ENCODE data around the gene TNNI3K. TPM values are rescaled to one million over a fixed set of nuclear protein-coding genes. Genes with fewer than 3 reads are reported as not detected.

TNNI3K gene
- total RNA-seq, 1 experiment from 2014 or later = not detected

- no peaks in the 10 kb centered on the region for H3K36me3 ChIP-seq (ENCODE audit: insufficient read depth, low read length, poor library complexity, severe bottlenecking)
- ChIA-PET POLR2A (ENCODE audit: low non-redundant PET) (no interaction called here), CTCF (no interaction called here)
- no peaks in the 10 kb centered on the region for H3K9me3 ChIP-seq (ENCODE audit: low read depth, low read length, poor library complexity, severe bottlenecking)
- no peaks in the 10 kb centered on the region for H3K4me1 ChIP-seq (ENCODE audit: insufficient read depth, low read length, poor library complexity, severe bottlenecking)
- no TSS peak for BruUV-seq (replicated peaks)
- TF ChIP-seq CTCF (conservative IDR thresholded peaks at IDR 0.05; ENCODE audit: low read depth, low read length) (no peak), EZH2 (IDR thresholded peaks at IDR 0.05; ENCODE audit: borderline replicate concordance, low read depth, low read length, poor library complexity, severe bottlenecking) (no peak)
- no peak overlapping the region for H3K27ac ChIP-seq (ENCODE audit: low read depth, low read length, poor library complexity, severe bottlenecking)
- intact Hi-C loops (cut with micrococcal nuclease; ENCODE audit: unreplicated experiment) = no loop called here
- no peak overlapping the region for H3K4me3 ChIP-seq (ENCODE audit: low read depth, low read length, poor library complexity, severe bottlenecking)
- no peak for DNase-seq (ENCODE audit: low spot score)
- H3K27me3 ChIP-seq (replicated peaks; ENCODE audit: insufficient read depth, low read depth, low read length, poor library complexity) = peaks cover 23% of the 10 kb centered on the region
These were observed 314.7 kb downstream of the TNNI3K start for GRCh38 chr1:74549932-74550331.

DNA sequence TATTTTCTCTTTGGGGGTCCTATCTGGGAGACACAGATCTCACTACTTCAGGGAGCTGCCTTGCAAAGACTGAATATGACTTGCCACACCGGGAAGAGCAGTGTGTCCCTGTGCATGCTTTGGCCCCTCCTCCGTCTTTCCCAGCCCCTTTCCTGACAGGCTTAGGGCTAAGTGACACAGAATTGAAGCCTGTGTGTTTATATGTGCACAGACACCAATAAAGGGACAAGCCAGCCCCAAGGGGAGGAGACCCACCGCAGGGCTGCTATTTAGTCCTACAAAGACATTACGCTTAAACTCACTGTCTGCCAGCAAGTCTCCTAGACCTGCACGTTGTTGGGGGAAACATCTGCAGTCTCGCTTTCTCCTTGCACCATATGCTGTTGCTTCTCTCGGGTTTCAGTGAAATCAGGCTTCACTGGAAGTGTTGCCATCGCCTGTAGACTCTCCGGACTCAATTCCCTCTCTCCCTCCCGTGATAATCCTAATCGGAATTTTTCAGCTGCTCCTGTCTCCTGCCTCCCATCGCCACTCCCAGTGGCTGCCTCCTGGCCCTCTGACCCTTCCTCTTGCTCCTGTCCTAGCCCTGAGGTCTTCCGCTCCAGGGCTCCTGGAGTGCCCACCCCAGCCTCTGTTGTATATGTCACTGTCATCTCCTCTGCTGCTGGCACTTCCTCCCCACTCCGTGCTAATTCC, 335.8 kb downstream of the TNNI3K start:
- no TSS peak for BruUV-seq (replicated peaks)
- Histone ChIP-seq H3K27me3 (replicated peaks; ENCODE audit: insufficient read depth, low read depth, low read length, poor library complexity) (peaks cover 49% of the 10 kb centered on the region), H3K36me3 (ENCODE audit: insufficient read depth, low read length, poor library complexity, severe bottlenecking) (no peaks in the 10 kb centered on the region), H3K4me1 (ENCODE audit: insufficient read depth, low read length, poor library complexity, severe bottlenecking) (no peaks in the 10 kb centered on the region), H3K9me3 (ENCODE audit: low read depth, low read length, poor library complexity, severe bottlenecking) (no peaks in the 10 kb centered on the region), H3K27ac (ENCODE audit: low read depth, low read length, poor library complexity, severe bottlenecking) (no peak overlapping the region), H3K4me3 (ENCODE audit: low read depth, low read length, poor library complexity, severe bottlenecking) (no peak overlapping the region)
- POLR2A ChIA-PET (ENCODE audit: low non-redundant PET) = no interaction called here
- CTCF ChIA-PET = no interaction called here
- intact Hi-C loops (cut with micrococcal nuclease; ENCODE audit: unreplicated experiment) = no loop called here
- TF ChIP-seq CTCF (conservative IDR thresholded peaks at IDR 0.05; ENCODE audit: low read depth, low read length) = no peak
- TF ChIP-seq EZH2 (IDR thresholded peaks at IDR 0.05; ENCODE audit: borderline replicate concordance, low read depth, low read length, poor library complexity, severe bottlenecking) = no peak
- no peak for DNase-seq (ENCODE audit: low spot score)

- no TSS peak for BruUV-seq (replicated peaks)
- no peak for DNase-seq (ENCODE audit: low spot score)
- CTCF ChIA-PET = no interaction called here
These were observed 336.3 kb downstream of the TNNI3K start for GRCh38 chr1:74571493-74571800.

More at GRCh38 chr1:74571493-74571800, 336.3 kb downstream of the TNNI3K start:
- H3K9me3 ChIP-seq (ENCODE audit: low read depth, low read length, poor library complexity, severe bottlenecking) = no peaks in the 10 kb centered on the region
- POLR2A ChIA-PET (ENCODE audit: low non-redundant PET) = no interaction called here
- H3K36me3 ChIP-seq (ENCODE audit: insufficient read depth, low read length, poor library complexity, severe bottlenecking) = no peaks in the 10 kb centered on the region
- H3K4me3 ChIP-seq (ENCODE audit: low read depth, low read length, poor library complexity, severe bottlenecking) = no peak overlapping the region
- no peaks in the 10 kb centered on the region for H3K4me1 ChIP-seq (ENCODE audit: insufficient read depth, low read length, poor library complexity, severe bottlenecking)
- TF ChIP-seq CTCF (conservative IDR thresholded peaks at IDR 0.05; ENCODE audit: low read depth, low read length) (no peak), EZH2 (IDR thresholded peaks at IDR 0.05; ENCODE audit: borderline replicate concordance, low read depth, low read length, poor library complexity, severe bottlenecking) (no peak)
- intact Hi-C loops (cut with micrococcal nuclease; ENCODE audit: unreplicated experiment) = no loop called here
- H3K27me3 ChIP-seq (replicated peaks; ENCODE audit: insufficient read depth, low read depth, low read length, poor library complexity) = peaks cover 46% of the 10 kb centered on the region
- no peak overlapping the region for H3K27ac ChIP-seq (ENCODE audit: low read depth, low read length, poor library complexity, severe bottlenecking)
